GM12878 (cell line): ENCODE data around the gene RPL29. TPM values are rescaled to one million over a fixed set of nuclear protein-coding genes. Genes with fewer than 3 reads are reported as not detected.

Experiments used
- ATAC-seq: fragments of 200-7000 bp; cut with Tn5 transposase; 3 replicates; pipeline ENCODE4 v1.9.1; 2020; ENCODE audit warnings: mild to moderate bottlenecking, moderate library complexity
- BruUV-seq: library from RNA; stranded (reverse); fragments of 400-500 nt; replicated peaks from 2 replicates; lab custom pipeline; 2021; lab: Mats Ljungman, UMichigan
- CTCF ChIA-PET: fragments of 300-600 bp; sonication (Branson Sonifier 250); formaldehyde crosslinking; extraction: SDS; loops from one replicate; lab custom pipeline; 2021; ENCODE audit warnings: inconsistent platforms; lab: Yijun Ruan, JAX
- POLR2A ChIA-PET: fragments of 350-600 bp; formaldehyde crosslinking; extraction: SDS; loops from one replicate; lab custom pipeline; 2021; ENCODE audit warnings: inconsistent platforms; lab: Charles Lee
- RAD21 ChIA-PET: fragments of 300-600 bp; sonication (Branson Sonifier 250); formaldehyde crosslinking; loops from one replicate; lab custom pipeline; 2023; ENCODE audit warnings: antibody characterized with exemption; ENCODE audit not compliant: unreplicated experiment; lab: Charles Lee
- SMC1A ChIA-PET: fragments of 300-600 bp; sonication (Branson Sonifier 250); formaldehyde crosslinking; loops from one replicate; lab custom pipeline; 2023; ENCODE audit not compliant: unreplicated experiment, uncharacterized antibody; lab: Charles Lee
- DNase-seq: peaks from one replicate; pipeline ENCODE4 v3.0.0-alpha.2; 2011; ENCODE audit warnings: low read depth, low spot score
- FAIRE-seq: peaks from 3 replicates; lab custom pipeline; 2011; peaks lifted over from hg19 to GRCh38; lab: Jason Lieb, UNC
- H2AFZ ChIP-seq: 2 replicates; pipeline ENCODE4 v1.6.0; 2011; ENCODE audit warnings: low read depth, low read length, control low read depth; ENCODE audit not compliant: control insufficient read depth
- H3K27ac ChIP-seq: 2 replicates; pipeline ENCODE4 v1.5.1; 2011; ENCODE audit warnings: control low read depth; ENCODE audit not compliant: control insufficient read depth, insufficient read depth
- H3K27me3 ChIP-seq, 2 experiments: replicated peaks in 1 of 2; 2 replicates each; pipeline versions ENCODE4 v1.6.0 to v1.6.1; 2011; ENCODE audit warnings: low read length in 1 of 2; ENCODE audit not compliant: control insufficient read depth in 2 of 2, insufficient read depth in 2 of 2
- H3K36me3 ChIP-seq, 2 experiments: 2 replicates each; pipeline ENCODE4 v1.5.1; 2011; ENCODE audit warnings: low read length in 1 of 2; ENCODE audit not compliant: control insufficient read depth in 2 of 2, insufficient read depth in 2 of 2
- H3K4me1 ChIP-seq: 2 replicates; pipeline ENCODE4 v1.6.1; 2011; ENCODE audit warnings: mild to moderate bottlenecking, low read length, moderate library complexity, mixed read lengths; ENCODE audit not compliant: control insufficient read depth, insufficient read depth
- H3K4me2 ChIP-seq: 2 replicates; pipeline ENCODE4 v1.6.0; 2011; ENCODE audit warnings: control low read depth; ENCODE audit not compliant: control insufficient read depth, insufficient read depth
- H3K4me3 ChIP-seq: fragments of 200-600 bp; sonication (generic); 2 replicates; pipeline ENCODE4 v1.5.1; 2016
- H3K79me2 ChIP-seq: 2 replicates; pipeline ENCODE4 v1.6.0; 2011; ENCODE audit warnings: low read length; ENCODE audit not compliant: control insufficient read depth, insufficient read depth
- H3K9ac ChIP-seq: 2 replicates; pipeline ENCODE4 v1.8.0; 2011; ENCODE audit warnings: low read length, control low read depth, mixed read lengths; ENCODE audit not compliant: control insufficient read depth, insufficient read depth
- H3K9me3 ChIP-seq: replicated peaks from 3 replicates; pipeline ENCODE4 v1.5.1; 2011; ENCODE audit warnings: mild to moderate bottlenecking, low read length; ENCODE audit not compliant: control insufficient read depth, insufficient read depth
- H4K20me1 ChIP-seq: 2 replicates; pipeline ENCODE4 v1.6.0; 2011; ENCODE audit not compliant: control insufficient read depth, insufficient read depth
- ATF7 ChIP-seq: fragments of 450-650 bp; IDR thresholded peaks from 2 replicates; pipeline ENCODE4 v1.6.1; 2016; ENCODE audit warnings: low read depth, mild to moderate bottlenecking
- CEBPZ ChIP-seq: fragments of 150-350 bp; IDR thresholded peaks from 2 replicates; pipeline ENCODE4 v1.6.1; 2016; ENCODE audit warnings: low read depth, low read length
- EP300 ChIP-seq, 2 experiments: fragments of 150-350 bp in 1 of 2; IDR thresholded peaks; 2 replicates each; pipeline ENCODE4 v1.6.1; 2011 to 2012; ENCODE audit warnings: low read depth in 2 of 2, low read length in 2 of 2, borderline replicate concordance in 1 of 2, improper control_type of control experiment in 1 of 2, inconsistent platforms in 1 of 2; ENCODE audit not compliant: control insufficient read depth in 1 of 2
- JUNB ChIP-seq: IDR thresholded peaks from 2 replicates; pipeline ENCODE4 v1.6.1; 2016; ENCODE audit warnings: antibody characterized with exemption, mild to moderate bottlenecking
- JUND ChIP-seq: IDR thresholded peaks from 2 replicates; pipeline ENCODE4 v1.6.1; 2012; ENCODE audit warnings: low read depth, mild to moderate bottlenecking, low read length, improper control_type of control experiment, moderate library complexity
- NBN ChIP-seq: fragments of 450-650 bp; IDR thresholded peaks from 2 replicates; pipeline ENCODE4 v1.6.1; 2016
- PKNOX1 ChIP-seq: fragments of 450-650 bp; IDR thresholded peaks from 2 replicates; pipeline ENCODE4 v1.6.1; 2016; ENCODE audit warnings: mild to moderate bottlenecking
- RAD51 ChIP-seq: fragments of 450-650 bp; IDR thresholded peaks from 2 replicates; pipeline ENCODE4 v1.6.1; 2016; ENCODE audit warnings: moderate library complexity, mild to moderate bottlenecking, inconsistent platforms
- RFX5 ChIP-seq: IDR thresholded peaks from 2 replicates; pipeline ENCODE4 v1.6.1; 2011; ENCODE audit warnings: low read depth, low read length, improper control_type of control experiment
- SMARCA5 ChIP-seq: fragments of 450-650 bp; IDR thresholded peaks from 2 replicates; pipeline ENCODE4 v1.6.1; 2017; ENCODE audit warnings: mild to moderate bottlenecking
- STAT1 ChIP-seq: fragments of 450-650 bp; conservative IDR thresholded peaks from 2 replicates; pipeline ENCODE4 v1.6.1; 2014; ENCODE audit warnings: antibody characterized with exemption, mild to moderate bottlenecking
- TCF7 ChIP-seq: IDR thresholded peaks from 2 replicates; pipeline ENCODE4 v1.6.1; 2014; ENCODE audit warnings: antibody characterized with exemption, borderline replicate concordance
- YBX1 ChIP-seq: fragments of 450-650 bp; IDR thresholded peaks from 2 replicates; pipeline ENCODE4 v1.6.1; 2016; ENCODE audit warnings: antibody characterized with exemption
- ZBED1 ChIP-seq: IDR thresholded peaks from 2 replicates; pipeline ENCODE4 v1.6.1; 2016; ENCODE audit warnings: borderline replicate concordance
- ZNF24 ChIP-seq: fragments of 450-650 bp; IDR thresholded peaks from 2 replicates; pipeline ENCODE4 v1.6.1; 2017; ENCODE audit warnings: antibody characterized with exemption, mild to moderate bottlenecking
- ZSCAN29 ChIP-seq: fragments of 450-650 bp; IDR thresholded peaks from 2 replicates; pipeline ENCODE4 v1.6.1; 2017; ENCODE audit warnings: mild to moderate bottlenecking, moderate library complexity
- WGBS: methylation state at CpG from one replicate; pipeline ENCODE4 v1.1.6; 2016; ENCODE audit warnings: low lambda C conversion rate; ENCODE audit not compliant: insufficient replicate concordance, insufficient coverage; ENCODE audit errors: missing lambda C conversion rate; 5-methylcytosine and 5-hydroxymethylcytosine counted together
- in situ Hi-C: fragments of 300-500 bp; cut with MboI; formaldehyde crosslinking; loops from 9 replicates; pipeline ENCODE4 v1.14.3; 2018; ENCODE audit warnings: mixed read lengths
- intact Hi-C: fragments of 100-400 bp; cut with micrococcal nuclease; formaldehyde crosslinking; loops from one replicate; pipeline ENCODE4 v1.14.2; 2022; ENCODE audit not compliant: unreplicated experiment
- polyA plus RNA-seq, 11 experiments: library from polyadenylated mRNA; depleted of rRNA in 4 of 11; unstranded in 6 of 11; stranded (reverse) in 5 of 11; fragments of >200 nt; fragmentation: Nextera tagmentation in 4 of 11; fragmentation: Illumina TruSeq in 1 of 11; extraction: Ambion mirVana in 4 of 11; extraction: Trizol in 1 of 11; gene quantifications; 1 replicate in 1 of 11; 2 replicates in 10 of 11; pipeline versions ENCODE4 v1.2.1 to v1.2.3, GENCODE V29; 2011 to 2016; ENCODE audit warnings: inconsistent platforms in 2 of 11, missing spikeins in 2 of 11, low read depth in 1 of 11
- total RNA-seq, 4 experiments: library from RNA; depleted of rRNA in 3 of 4; stranded (reverse); fragments of >200 nt in 3 of 4; fragmentation: Illumina TruSeq in 1 of 4; extraction: Trizol in 1 of 4; gene quantifications; 2 replicates each; pipeline versions ENCODE4 v1.2.1 to v1.2.3, GENCODE V29; 2013 to 2021

The RPL29 gene
- total and polyA plus RNA-seq, 10 of the 15 experiments (the other 5 are each of a cell fraction or from before 2014, with no cell fraction given), result 1,053 to 2,477 (median 1,657) TPM

GRCh38 chr3:51961011-51961410, 34.7 kb downstream of the RPL29 start:
- no TSS peak for BruUV-seq
- H3K4me1 ChIP-seq, result no peaks in the 10 kb centered on the region
- intact Hi-C loops, result no loop called here
- no peaks in the 10 kb centered on the region; a peak in 2 of 4 replicates for H3K27me3 ChIP-seq
- no peaks in the 10 kb centered on the region for H4K20me1 ChIP-seq
- ChIA-PET SMC1A (no interaction called here), CTCF (interaction anchor here (1.3 kb wide), 1 partner anchor 22 kb away, joined by 4 read pairs; the partner anchor contains the start of gene ACY1), RAD21 (interaction anchor here (1.2 kb wide), 1 partner anchor 19 kb away, joined by 3 read pairs; the partner anchor contains the start of gene PARP3), POLR2A (no interaction called here)
- H3K79me2 ChIP-seq, result no peaks in the 10 kb centered on the region
- no peaks in the 10 kb centered on the region for H3K9me3 ChIP-seq
- no peak overlapping the region for H2AFZ ChIP-seq
- no peak overlapping the region for H3K27ac ChIP-seq
- WGBS, result 79% methylated on average over 17 of the region's 18 CpGs
- no peak for ATAC-seq
- H3K4me2 ChIP-seq, result no peak overlapping the region
- no peaks in the 10 kb centered on the region for H3K36me3 ChIP-seq
- in situ Hi-C loops, result no loop called here
- H3K9ac ChIP-seq, result no peak overlapping the region
- no peak overlapping the region for H3K4me3 ChIP-seq
- no peak for TF ChIP-seq ZBED1
- TF ChIP-seq NBN, result no peak
- no peak for TF ChIP-seq YBX1
- no peak for TF ChIP-seq EP300 (IDR thresholded peaks at IDR 0.05; ENCODE audit: borderline replicate concordance in 1 of 2, control insufficient read depth in 1 of 2, low read depth in 2 of 2, low read length in 2 of 2)
- TF ChIP-seq SMARCA5, result no peak
- no peak for DNase-seq
- FAIRE-seq, result no peak

- in situ Hi-C loops, result no loop called here
- ATAC-seq (no peak), FAIRE-seq (no peak), DNase-seq (no peak)
- Histone ChIP-seq H3K36me3 (no peaks in the 10 kb centered on the region), H3K9me3 (no peaks in the 10 kb centered on the region), H3K27me3 (peaks cover 0 to 1% of the 10 kb centered on the region in 2 experiments; a peak in 3 of 4 replicates), H3K4me3 (no peak overlapping the region), H3K79me2 (no peaks in the 10 kb centered on the region), H2AFZ (no peak overlapping the region), H4K20me1 (no peaks in the 10 kb centered on the region), H3K4me1 (no peaks in the 10 kb centered on the region), H3K4me2 (no peak overlapping the region), H3K27ac (no peak overlapping the region), H3K9ac (no peak overlapping the region)
- ChIA-PET SMC1A (no interaction called here), CTCF (no interaction called here), POLR2A (no interaction called here), RAD21 (interaction anchor here (1.2 kb wide), 1 partner anchor 18 kb away, joined by 3 read pairs; the partner anchor contains the start of gene PARP3)
- BruUV-seq, result no TSS peak
- intact Hi-C loops, result no loop called here
- 81% methylated on average over 10 of the region's 10 CpGs for WGBS
- TF ChIP-seq RAD51 (no peak), TCF7 (no peak), PKNOX1 (no peak), JUND (no peak), NBN (no peak), RFX5 (no peak), ZSCAN29 (no peak), ZNF24 (no peak), ATF7 (no peak), CEBPZ (no peak), STAT1 (no peak), JUNB (no peak)
Measured at GRCh38 chr3:51960386-51960785, 35.3 kb downstream of the RPL29 start.
